Left renal cortex interstitium (tissue), 4 donors: ENCODE measurements around the gene SAMD10. TPM values are rescaled to one million over a fixed set of nuclear protein-coding genes. Genes with fewer than 3 reads are reported as not detected.

ENCODE experiments used
- DNase-seq, 4 donors: peaks; one replicate each; pipeline ENCODE4 v3.0.0-alpha.2; 2013; ENCODE audit warnings: low read depth in 4 of 4, low spot score in 2 of 4, missing footprints in 1 of 4
- polyA plus RNA-seq, 4 donors: library from polyadenylated mRNA; unstranded; fragments of 120-200 nt; gene quantifications; one replicate each; pipeline ENCODE4 v1.2.1, GENCODE V29; 2013; ENCODE audit not compliant: insufficient read length in 4 of 4

The SAMD10 gene
- polyA plus RNA-seq, 4 donors, result 6.8 to 14.2 (median 9.6) TPM

DNA sequence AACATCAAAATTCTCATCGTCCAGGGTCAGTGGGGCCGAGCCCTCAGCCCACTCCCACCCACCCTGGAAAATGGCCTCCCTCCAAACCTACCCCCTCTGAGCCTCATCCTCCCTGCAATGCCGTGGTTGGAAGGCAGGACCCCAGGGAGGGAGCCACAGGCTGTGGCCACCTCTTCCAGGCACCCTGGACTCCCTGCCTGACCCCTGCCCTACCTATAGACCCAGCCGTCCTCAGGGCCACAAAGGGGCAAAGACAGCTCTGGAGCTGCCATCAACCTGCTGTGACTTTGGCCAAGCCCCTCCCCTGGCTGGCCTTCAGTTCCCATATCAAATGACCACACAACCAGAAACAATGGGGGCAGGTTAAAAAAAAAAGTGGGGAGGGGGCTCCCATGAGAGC lies 21.0 kb downstream of the SAMD10 start:
- DNase-seq, result no peak

DNA sequence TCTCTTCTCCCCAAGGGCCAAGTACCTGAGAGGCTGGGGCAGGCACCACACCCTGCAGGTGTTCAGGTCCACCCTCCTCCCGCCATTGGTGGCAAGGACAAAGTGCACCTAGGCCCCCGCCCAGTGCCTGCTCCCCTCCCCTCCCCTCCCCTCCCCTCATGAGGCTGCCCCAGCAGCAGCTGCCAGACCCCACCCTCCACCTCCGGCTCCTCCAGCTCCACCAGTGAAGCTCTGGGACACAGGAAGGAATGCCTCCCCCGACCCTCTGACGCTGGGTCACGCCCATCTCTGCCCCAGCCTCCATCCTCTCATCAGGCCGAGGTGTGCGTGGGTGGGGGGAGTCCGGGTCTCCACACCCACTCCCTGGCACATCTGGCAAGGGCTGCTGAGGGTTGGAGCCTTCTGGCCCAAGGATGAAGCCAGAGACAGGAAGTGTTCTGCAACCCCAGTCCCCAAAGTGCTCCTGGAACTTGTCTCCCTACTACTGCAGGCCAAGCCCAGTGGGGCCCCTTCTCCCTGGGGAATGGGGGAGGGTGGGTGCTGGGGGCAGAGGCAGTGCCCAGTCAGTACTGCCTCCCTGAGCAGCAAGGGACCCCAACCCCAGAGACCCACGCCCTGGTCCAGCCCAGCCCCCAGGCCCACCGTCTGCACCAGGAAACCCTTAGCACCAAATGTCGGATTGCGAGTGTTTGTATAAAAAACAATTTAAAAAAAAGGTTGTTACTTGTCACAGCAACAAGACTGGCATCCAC lies 21.6 kb downstream of the SAMD10 start:
- no peak for DNase-seq

DNA sequence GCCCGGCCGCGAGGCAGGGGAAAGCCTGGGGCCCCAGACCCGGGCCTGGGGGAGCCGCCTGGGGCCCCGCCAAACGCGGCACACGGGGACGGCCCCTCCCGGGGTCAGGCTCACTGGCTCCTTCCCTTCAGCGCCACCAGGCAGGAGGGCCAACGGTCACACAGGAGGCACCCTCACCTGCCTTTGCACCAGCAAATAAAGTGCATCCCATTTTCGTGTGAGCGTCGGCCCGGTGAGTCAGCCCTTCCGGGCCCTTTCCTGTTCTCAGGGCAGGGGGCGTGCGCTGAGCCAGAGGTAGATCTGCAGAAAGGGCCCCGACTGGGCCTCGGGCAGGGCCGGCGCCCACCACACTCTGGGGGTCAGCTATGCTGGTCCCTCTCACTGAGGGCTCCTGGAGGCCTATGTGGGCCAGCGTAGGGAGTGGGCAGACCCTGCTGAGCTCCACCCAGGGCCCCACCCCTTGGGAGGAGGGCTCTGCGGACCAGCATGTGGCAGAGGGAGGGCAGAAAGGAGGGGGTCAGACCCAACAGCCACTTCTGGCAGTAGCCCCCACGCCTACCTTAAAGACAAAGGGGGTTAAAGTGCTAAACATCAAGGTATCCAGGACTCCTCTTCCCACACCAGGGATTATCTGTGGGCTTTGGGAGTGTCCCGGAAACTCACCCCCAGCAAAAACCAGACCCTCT lies 22.3 kb downstream of the SAMD10 start:
- no peak for DNase-seq

DNA sequence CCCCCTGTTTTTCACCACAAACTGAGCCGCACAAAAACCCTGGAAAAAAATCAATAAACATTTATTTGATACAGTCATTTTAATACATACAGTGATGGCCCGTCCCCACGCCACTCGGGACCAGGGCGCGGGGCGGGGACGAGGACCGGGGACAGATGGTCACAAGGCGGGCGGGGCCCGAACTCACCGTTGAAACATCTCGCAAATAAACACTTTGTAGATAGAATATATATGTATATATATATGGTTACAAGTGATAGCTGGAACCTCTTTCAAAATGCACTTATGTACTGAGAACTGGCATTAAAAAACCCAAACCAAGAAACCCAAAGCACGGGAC lies 22.8 kb downstream of the SAMD10 start:
- no peak for DNase-seq

DNA sequence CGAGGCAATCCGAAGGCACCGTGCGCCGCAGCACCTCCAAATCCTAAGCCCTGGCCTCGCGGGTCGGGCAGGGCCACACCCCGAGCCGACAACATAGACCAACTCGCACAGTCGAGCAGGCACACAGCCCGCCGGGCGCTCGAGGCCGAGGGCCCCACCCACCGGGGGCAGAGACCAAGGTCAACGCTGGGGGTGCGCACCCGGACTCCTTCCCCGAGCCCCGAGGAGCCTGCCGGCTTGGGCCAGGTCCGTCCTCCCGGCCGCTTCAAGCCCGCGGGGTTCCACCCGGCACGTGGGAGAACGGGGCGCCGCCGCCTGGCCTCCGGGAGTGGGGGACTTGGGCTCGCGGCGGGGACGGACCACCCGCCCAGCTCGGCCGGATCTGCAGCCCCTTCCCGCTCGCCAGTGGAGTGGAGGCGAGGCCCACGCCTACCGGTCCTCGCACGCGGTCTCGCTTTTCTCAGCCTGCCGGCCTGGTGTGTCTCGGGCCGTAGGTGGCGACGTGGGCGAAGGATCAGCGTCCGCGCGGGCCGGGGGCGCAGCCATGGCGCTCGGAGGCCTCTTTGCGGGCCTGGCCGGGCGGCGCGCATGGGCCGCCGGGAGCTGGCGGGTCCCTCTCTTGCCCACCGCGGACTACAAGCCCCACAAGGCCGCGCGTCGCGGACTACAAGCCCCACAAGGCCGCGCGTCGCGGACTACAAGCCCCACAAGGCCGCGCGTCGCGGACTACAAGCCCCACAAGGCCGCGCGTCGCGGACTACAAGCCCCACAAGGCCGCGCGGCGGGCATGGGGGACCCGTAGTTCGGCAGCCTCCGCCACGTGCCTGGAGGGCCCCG lies 23.4 kb downstream of the SAMD10 start, which contains the start of gene UCKL1:
UCKL1 (minus strand) TSS at position 590 of the 837 bp plus-strand sequence; CDS start at position 546, 44 bp downstream.
- peak in 1 of 4 donors; percentile 80 for DNase-seq

DNA sequence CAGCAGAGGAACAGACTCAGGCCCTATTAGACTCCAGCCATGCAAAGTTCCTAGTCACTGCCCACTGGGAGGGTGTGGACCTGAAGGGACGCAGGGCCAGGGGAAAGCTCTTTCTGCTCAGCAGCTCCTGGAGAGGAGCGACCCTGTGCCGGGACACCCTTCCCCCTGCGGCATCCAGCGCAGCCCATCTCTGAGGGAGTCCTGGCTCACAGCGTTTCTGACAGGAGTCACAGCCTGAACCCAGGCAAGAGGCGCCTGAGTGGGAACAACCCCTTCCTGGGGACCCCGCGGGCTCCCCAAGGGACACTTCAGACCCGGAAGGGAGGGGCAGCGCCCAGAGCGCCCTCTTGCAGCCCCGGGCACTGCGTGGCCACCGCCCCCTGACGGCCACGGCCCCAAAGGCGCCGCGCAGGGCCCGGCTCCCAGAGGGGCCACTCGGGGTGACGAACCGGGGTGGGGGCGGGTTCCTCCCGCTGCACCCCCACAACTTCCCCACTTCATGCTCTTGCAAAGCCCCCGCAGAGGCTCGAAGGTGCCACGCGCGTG lies 24.1 kb downstream of the SAMD10 start:
- no peak for DNase-seq

DNA sequence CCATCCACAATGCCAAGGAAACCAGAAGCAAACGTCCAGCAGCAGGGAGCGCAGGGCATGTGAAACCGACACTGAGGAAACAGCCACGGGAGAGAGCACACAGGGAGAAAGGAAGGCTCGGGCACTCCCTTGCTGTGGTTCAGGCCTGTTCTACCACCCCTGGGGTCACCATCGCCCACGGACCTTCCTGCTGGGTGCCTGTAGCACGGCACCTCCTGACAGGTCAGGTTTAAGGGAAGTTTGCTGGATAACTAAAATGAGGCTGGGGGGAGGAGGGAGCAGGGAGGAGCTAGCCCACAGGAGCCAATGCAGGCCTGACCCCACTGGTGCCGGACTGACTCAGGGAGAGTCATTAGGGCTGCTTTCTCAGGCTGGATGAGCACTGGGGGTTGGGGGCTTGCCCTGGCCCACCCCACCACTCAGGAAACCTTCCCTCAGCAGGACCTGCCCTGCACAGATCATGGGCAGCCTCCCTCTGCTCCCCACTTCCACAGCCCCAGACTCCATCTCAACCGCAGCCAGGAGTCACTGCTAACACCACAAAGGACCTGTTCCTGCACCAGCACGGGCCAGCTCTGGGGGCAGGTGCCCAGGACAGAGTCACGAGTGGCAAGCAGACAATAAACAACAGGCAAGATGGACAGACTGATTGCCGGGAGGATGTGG lies 25.5 kb downstream of the SAMD10 start:
- no peak for DNase-seq

DNA sequence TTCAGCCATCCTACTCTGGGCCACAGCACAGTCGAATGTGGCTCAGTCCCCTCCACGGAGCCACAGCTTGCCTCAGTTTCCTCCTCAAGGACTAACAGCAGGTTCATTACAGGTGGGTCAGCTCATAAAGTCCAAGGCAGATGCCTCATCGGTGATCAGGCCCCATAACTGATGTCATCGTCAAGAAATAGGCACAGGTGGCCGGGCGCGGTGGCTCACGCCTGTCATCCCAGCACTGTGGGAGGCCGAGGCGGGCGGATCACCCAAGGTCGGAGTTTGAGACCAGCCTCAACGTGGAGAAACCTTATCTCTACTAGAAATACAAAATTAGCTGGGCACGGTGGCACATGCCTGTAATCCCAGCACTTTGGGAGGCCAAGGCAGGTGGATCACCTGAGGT lies 26.7 kb downstream of the SAMD10 start:
- DNase-seq, result no peak

DNA sequence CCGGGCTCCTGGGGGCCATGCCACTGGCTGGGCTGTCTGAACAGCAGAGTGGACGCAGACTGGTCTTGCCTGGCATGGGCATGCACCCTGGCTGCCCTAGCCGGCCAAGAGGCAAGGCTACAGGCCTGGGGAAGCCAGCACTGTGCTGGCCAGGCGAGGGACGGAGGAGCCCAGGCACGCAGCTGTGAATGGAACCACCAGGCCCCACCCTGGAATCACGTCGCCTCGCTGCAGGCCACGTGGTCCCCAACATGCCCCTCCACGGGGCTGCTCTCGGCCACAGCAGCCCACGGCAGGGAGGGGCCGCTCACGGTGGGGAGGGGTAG lies 27.3 kb downstream of the SAMD10 start:
- no peak for DNase-seq

DNA sequence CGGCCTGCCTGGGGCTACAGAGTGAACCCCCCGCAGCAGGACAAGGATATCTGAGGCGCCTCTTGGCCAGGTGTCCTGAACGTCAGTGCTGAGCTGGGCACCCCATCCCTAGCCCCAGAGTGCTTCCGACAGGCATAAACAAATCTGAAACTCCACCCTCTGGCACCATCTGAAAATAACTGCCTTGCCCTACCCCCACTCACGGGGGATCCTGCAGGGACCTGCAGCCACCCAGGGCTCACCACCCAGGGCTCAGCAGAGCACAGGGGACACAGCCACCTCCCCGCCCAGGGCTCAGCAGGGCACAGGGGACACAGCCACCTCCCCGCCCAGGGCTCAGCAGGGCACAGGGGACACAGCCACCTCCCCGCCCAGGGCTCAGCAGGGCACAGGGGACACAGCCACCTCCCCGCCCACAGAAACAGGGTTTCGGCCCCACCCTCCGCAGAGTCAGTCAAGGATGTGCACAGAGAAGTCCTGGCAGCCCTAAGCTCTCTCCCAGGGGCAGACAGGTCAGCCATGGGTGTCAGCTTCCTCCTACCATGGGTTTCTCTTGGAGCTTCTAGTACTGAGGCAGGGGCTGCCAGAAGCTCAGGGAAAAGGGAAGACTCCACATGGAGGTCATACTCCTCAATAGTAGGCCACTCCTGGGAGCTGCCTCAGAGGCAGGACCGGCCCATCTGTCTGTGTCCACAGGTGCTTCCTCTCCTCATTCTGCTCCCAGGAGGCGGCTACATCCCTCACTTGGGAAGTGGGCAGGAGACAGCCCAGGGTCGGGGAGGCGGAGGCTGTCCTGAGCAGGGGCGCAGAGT lies 27.8 kb downstream of the SAMD10 start:
- no peak for DNase-seq

DNA sequence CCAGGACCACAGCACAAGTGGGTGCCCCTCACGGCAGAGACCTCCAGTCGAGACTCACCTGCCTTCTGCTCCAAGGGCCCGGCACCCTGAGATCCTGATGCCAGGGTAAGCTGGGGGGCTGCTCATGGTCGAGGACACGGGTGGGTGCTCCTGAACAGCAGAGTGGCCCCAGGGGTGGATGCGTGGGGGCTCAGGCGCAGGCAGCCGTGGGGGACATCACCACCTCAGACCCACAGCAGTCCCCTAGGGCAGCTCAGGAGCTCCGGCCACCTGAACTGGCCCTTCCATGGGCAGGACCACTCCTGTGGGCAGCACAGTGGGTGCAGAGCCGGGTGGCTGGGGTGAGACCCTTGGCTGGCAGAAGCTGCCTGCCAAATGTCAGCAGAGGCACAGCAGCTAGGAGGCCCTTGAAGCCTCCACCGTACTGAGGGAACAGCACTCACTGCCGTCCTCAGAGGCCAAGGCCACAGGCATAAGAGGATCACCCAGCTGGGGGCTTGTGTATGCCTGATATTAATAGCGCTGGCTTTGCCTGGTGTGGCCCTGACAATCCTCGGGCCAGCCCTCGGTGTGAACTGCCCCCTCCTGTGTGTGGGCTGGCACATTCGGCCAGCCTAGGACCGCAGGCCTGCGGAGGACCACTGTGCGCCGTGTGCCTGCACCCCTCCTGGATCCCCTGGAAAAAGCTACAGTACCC lies 28.6 kb downstream of the SAMD10 start:
- no peak for DNase-seq

DNA sequence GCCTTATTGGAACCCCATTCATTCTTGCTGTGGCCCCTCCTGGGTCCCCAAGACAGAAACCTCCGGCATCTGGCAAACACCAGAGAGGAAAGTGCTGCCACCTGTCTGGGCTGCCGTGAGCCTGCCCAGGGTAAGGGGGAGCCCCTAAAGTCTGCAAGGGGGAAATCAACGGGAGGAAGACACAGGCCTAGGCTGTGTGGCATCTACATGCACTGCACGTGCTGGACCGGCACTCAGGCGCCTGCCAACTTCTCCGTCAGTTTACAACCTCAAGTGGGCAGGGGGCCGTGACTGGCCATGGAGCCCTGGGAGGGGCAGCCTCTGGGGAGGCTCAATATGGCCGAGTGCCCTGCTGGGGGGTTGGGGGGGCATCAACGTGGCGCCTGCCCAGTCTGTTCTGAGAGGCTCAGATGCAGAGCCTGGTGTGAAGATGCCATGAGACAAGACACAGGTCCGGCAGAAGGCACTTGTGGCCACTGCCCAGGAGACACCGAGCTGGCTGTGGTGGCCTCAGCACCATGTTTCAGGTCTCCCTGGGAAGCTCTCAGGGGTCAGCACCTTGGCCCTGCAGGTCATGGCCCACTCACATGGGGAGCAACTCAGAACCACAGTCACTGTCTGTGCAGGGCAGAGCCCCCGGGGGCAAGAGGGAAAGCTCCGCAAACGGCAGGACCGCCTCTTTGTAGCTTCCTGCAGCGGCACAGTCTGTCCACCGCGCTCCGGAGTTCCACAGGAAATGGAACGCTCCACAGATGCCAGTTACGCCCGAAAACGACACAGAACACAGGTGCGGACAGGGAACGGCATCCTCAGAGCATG lies 31.6 kb downstream of the SAMD10 start:
- DNase-seq, result no peak

DNA sequence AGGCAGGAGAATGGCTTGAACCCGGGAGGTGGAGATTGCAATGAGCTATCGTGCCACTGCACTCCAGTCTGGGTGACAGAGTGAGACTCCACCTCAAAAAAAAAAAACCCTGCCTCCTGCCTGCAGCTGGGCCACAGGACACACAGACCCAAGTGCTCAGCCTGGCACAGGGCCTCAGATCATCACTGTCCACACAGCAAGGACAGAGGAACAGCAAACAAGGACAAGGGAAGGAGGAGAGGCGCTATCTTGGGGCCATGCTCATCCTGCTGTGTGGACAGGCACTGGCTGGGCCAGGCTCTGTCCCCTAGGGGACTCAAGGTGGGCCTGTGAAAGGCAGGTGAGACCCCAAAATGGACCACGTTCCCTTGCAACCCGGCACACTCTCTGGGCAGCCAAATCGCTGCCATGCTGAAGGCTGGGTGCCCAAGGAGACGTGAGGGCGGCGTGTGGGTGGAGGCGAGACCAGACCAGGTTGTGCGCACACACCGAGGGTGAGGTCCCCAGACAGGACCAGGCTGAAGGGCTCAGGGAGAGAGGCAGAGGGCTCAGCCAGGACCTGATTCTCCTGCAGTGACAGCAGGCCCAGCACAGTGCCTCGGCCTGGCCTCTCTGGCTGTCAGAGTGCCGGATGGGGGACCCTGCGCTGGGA lies 32.3 kb downstream of the SAMD10 start:
- no peak for DNase-seq

DNA sequence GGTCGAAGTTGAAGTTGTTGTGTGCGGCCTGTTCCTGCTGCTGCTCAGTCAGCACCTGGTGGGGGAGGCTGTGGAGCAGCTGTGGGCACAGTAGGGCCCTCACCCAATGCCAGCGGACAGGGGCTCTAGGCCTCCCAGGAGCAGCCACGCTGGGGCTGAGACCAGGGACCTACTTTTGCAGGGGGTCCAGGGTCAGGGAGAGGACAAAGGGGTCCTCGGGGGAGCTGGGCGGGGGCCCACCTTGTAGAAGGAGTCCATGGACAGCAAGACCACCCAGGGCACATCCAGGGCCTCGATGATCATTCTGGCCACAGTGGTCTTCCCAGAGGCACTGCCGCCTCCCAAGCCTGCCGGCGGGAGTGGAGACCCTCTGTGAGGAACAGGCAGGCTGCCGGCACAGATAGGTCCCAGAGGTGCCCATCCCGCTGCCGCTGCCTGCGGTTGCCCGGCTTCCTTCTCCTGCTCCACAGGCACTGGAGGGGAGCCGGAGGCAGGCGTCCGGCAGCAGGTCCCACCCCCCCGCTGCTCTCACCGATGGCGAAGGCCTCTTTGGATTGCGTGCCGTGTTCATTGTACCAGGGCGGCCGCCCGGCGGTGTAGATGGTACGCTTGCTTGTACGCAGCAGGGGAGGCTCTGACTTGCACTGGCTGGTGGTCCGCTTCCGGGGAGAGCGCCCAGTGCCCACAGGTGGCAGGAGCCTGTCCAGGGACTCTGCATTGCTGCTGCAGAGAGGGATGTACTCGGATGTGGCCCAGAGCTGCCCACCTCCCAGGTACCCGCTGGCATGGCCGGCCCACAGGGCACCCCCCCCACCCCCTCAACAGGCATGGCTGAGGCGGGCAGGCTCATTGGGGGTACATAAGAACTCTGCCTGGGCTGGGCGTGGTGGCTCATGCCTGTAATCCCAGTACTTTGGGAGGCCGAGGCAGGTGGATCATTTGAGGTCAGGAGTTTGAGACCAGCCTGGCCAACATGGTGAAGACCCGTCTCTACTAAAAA lies 33.2 kb downstream of the SAMD10 start:
- no peak for DNase-seq

DNA sequence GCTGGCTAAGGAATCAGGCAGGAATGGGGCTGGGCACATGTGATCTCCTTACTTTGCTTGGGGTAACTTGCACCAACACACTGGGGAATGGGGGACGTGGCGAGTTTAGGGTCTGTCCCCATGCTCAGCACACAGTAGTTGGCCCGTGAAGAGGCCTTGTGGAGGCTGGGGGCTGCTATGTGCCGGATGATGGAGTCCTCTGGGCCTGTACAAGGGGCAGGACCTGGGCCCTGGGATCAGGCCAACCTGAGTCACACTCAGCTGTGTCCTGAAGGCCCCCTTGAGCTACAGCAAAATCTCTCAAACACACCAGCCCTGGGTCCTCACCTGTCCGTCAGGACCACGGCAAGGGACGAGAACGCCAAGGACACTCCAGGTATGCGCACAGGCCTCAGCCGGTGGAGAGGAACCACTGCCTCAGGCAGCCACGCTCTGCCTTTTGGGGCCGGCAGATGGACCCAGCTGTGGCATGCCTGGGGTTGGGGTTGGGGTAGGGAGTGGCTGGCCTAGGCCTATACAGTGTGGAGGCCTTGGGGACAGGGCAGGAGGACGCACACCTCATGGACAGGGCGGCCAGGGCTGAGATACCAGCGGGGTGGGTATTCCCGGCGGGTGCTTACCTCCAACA lies 34.3 kb downstream of the SAMD10 start:
- DNase-seq, result no peak
